ENCODE measurements around the gene WDR45B.
"Not testable (repeated sequence)": the region's sequence is repeated elsewhere in the genome, so short reads cannot be mapped to it uniquely, and the experiment has no call there.

DNA sequence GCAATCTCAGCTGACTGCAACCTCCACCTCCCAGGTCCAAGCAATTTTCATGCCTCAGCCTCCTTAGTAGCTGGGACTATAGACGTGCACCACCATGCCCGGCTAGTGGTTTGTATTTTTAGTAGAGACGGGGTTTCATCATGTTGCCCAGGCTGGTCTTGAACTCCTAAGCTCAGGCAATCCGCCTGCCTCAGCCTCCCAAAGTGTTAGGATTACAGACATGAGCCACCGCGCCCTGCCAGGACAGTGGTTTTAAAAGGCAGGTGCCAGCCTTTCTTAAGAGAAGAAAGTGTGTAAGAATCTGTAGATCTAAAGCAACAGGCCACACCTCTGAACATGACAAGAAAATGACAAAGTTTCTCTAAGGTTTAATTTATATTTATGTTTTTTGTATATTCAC lies 6.4 kb upstream of the WDR45B start:
- TF ChIP-seq, protein P1, sequence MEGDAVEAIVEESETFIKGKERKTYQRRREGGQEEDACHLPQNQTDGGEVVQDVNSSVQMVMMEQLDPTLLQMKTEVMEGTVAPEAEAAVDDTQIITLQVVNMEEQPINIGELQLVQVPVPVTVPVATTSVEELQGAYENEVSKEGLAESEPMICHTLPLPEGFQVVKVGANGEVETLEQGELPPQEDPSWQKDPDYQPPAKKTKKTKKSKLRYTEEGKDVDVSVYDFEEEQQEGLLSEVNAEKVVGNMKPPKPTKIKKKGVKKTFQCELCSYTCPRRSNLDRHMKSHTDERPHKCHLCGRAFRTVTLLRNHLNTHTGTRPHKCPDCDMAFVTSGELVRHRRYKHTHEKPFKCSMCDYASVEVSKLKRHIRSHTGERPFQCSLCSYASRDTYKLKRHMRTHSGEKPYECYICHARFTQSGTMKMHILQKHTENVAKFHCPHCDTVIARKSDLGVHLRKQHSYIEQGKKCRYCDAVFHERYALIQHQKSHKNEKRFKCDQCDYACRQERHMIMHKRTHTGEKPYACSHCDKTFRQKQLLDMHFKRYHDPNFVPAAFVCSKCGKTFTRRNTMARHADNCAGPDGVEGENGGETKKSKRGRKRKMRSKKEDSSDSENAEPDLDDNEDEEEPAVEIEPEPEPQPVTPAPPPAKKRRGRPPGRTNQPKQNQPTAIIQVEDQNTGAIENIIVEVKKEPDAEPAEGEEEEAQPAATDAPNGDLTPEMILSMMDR (IDR thresholded peaks at IDR 0.05; ENCODE audit: insufficient read depth, low read length, poor library complexity, severe bottlenecking): not testable (repeated sequence)
- TF ChIP-seq EZH2phosphoT487 (conservative IDR thresholded peaks at IDR 0.05; ENCODE audit: low read length): not testable (repeated sequence)

All from SU-DHL-6 (cell line).